ENCODE results near the gene ACTR2.

The ACTR2 gene

GRCh38 chr2:65279756-65280155 lies 52.1 kb downstream of the ACTR2 start:
- no peak for DNase-seq (ENCODE audit: low read depth)

- DNase-seq (ENCODE audit: low read depth), result no peak
Observed at GRCh38 chr2:65281627-65282351, 54.2 kb downstream of the ACTR2 start.

DNA sequence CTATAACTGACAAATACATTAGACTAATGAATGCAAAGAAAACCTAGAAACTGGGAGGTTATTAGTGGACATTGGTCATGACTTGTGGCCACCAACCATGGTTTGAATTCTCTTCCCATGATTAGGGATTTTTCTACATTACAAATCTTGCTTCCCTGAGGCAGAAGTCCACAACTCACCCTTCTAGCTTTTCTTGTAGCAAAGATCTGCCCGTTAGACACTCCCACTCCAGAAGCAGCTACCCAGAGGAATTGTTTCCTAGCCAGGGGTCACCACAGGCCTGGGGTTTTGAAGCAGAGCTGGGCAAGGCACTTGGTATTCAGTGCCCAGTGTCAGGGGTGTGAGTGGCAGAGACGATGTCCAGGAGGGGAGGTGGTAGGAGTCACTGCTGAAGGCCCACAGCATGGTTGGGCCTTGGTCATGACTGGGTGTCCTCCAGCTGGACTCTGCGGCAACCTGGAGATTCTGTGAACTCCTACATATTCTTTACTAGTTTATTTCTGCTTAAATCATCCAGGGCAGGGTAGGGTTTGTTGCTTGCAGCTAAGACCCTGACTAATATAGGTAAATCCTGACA lies 54.9 kb downstream of the ACTR2 start:
- no peak for DNase-seq (ENCODE audit: low read depth)

- no peak for DNase-seq (ENCODE audit: low read depth)
Observed at GRCh38 chr2:65287364-65287763, 59.7 kb downstream of the ACTR2 start.

- no peak for DNase-seq (ENCODE audit: low read depth)
Observed at GRCh38 chr2:65291216-65292105, 63.8 kb downstream of the ACTR2 start.

- DNase-seq (ENCODE audit: low read depth), result no peak
Observed at GRCh38 chr2:65292106-65292400, 64.4 kb downstream of the ACTR2 start.

DNA sequence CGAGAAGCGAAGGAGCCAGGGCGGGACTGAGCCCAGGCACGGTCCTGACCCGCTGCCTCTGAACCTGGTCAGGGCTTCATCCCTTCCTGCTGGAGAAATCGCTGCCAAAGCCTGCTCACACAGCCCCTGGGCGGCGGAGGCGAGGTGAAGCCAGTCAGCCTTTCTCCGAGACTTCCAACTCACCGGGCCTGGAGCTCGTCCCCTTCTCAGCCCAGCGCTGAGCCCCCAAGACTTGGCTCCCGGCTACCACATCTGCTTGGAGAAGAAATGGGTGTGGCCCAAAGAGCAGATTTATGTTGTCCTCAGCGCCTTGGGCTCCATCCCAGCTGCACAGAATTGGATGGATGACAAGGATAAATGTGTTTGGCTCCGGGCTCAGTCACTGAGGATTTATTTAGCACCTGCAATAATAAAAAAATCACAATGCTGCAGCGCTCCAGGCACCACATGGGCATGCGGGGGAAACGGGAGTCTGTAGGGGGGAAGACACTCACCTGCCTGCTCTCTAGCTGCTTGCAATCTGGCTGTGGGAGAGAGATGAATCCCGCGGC lies 64.9 kb downstream of the ACTR2 start:
- no peak for DNase-seq (ENCODE audit: low read depth)

GRCh38 chr2:65293376-65293775 lies 65.7 kb downstream of the ACTR2 start:
- DNase-seq (ENCODE audit: low read depth), result no peak

DNA sequence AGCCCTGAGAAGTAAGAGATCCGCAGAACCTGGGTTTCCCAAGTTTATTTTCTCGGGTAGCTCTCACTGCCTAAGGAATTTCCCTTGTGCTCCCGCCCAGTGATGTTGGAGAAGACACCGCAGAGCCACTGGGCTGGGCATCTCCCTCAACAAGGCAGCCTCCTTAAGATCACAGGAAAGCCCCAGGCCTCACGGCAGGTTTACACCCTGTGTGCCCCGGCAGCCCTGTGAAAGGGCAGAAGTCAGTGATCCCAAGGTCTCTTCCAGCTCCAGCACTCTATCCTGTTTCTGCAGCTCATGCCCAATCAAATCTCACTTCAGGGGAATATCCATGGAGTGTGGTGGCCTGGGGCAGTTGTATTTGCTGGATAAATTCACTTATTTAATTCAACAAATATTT lies 66.5 kb downstream of the ACTR2 start:
- DNase-seq (ENCODE audit: low read depth), result no peak

DNA sequence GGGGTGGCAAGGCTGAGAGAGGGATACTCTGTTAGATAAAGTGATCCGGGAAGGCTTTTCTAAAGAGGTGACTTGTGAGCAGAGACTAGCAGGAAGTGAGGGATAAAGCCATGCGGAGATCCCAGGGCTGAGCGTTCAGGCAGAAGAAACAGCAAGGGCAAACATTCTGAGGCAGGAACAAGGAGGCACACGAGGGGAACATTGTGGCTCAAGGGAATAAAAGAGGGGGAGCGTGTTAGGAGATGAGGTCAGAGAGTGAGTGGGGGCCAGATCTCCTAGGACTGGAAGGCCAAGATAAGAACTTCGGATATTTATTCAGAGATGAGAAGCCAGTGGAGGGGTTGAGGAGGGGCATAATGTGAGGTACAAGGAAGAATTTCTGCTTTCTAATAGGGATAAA lies 67.1 kb downstream of the ACTR2 start:
- no peak for DNase-seq (ENCODE audit: low read depth)

DNA sequence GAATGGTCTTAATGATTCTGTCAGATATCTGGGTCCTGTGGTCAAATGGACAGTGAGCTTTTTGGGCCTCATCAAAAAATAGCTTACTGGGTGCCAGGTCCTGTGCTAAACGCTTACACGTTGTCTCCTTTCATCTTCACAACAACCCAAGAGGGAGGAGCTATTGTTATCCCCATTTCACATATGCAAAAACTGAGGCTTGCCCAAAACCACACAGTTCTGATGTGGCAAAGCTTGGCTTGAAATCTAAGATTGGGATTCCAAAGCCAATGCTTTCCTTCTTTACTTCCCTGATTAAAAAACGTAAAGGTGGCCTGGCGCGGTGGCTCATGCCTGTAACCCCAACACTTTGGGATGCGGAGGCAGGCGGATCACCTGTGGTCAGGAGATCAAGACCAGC lies 69.3 kb downstream of the ACTR2 start:
- DNase-seq (ENCODE audit: low read depth), result no peak

DNA sequence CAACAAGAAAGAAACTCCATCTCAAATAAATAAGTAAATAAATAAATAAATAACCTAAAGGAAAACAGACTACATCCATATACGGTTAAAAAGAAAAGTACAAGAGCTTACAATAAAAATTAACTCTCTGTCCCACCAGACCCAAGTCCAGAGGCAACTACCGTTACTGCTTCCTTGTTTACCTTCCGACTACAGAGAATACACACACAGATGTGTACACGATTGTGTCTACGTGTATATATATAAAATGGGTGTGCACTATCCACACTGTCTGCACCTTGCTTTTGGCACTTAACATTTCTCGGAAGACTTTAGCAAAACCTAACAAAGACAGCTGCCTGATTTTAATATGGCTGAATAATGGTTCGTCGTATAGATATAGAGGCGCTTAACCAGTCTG lies 69.9 kb downstream of the ACTR2 start:
- no peak for DNase-seq (ENCODE audit: low read depth)

GRCh38 chr2:65298089-65298488 lies 70.5 kb downstream of the ACTR2 start:
- no peak for DNase-seq (ENCODE audit: low read depth)

GRCh38 chr2:65299246-65299645 lies 71.6 kb downstream of the ACTR2 start:
- DNase-seq (ENCODE audit: low read depth), result peak; percentile 29

DNA sequence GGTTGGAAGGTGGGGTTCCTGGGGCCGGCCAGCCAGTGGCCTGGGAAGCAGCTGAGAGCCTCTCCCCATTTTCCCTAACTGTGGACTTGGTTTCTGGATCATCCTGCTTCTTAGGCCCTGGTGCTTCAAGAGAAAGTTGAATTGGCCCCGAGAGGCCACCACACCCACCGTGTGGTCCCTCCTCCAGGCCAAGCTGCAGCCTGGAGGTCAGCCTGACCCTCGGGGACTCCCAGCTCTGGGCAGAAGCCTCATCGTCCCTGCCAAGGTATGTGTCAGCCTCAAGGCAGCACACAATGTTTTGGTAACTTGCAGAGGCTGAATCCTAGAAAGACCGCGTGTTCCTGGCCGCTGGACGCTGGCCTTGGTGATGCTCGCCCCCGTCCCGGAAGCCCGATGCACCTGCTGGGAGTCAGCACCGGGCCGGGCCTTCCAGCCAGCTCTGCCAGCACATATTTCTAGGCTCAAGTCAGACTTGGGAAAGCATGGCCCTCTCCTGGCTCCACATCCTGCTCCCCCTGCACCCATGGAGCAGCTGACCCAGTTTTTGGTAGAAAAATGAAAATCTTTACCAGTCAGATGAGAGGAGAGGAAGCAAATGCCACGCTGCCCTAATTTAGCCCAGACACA lies 72.6 kb downstream of the ACTR2 start:
- DNase-seq (ENCODE audit: low read depth), result peak; percentile 38

- peak; percentile 54 for DNase-seq (ENCODE audit: low read depth)
Observed at GRCh38 chr2:65300761-65301711, 73.4 kb downstream of the ACTR2 start.

DNA sequence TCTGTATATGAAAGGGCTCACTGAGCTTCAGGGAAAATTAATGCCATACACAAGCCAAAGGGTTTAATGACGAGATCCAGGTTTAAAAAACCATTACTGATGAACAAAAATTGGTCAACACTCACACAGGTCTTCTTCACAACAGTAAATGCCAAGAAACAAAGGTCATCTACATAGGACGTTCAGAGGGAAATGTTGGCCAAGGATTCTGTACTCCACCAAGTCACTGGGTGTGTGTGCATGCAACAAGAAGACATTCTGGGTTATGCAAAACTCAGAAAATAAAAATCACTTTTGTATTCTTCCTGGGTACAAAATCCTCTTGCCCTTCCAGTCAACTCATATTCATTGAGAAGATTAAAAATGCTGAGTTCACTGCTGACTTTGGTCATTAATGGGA lies 78.3 kb downstream of the ACTR2 start:
- DNase-seq (ENCODE audit: low read depth), result no peak

DNA sequence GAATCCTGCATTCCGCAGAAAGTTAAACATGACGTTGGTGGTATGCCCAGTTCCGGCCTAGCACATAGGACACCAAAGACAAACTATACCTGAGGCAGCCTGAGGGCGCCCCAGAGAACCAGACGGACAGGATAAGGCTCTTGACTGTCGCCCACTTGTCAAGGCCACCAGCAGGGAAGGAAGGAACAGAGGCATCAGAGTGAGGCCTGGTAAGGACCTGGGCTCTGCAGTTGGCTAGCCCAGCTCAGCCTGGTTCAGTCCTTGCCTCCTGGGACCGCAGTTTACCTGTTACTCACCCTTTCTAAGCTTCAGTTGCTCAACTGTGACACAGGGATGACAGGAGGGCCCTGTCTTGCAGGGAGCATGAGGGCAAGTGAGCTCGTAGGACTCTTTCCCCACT lies 82.1 kb downstream of the ACTR2 start:
- DNase-seq (ENCODE audit: low read depth), result no peak

- DNase-seq (ENCODE audit: low read depth), result no peak
Observed at GRCh38 chr2:65311049-65311448, 83.4 kb downstream of the ACTR2 start.

- DNase-seq (ENCODE audit: low read depth), result no peak
Observed at GRCh38 chr2:65311596-65311995, 84.0 kb downstream of the ACTR2 start.
